Panc1 (cell line): ENCODE measurements around the gene TNIK.

ENCODE experiments used
- CTCF ChIP-seq: fragments of 450-650 bp; IDR thresholded peaks from 2 replicates; pipeline ENCODE4 v1.5.1; 2017; ENCODE audit warnings: mild to moderate bottlenecking
- REST ChIP-seq, 2 experiments: IDR thresholded peaks; 2 replicates each; pipeline ENCODE4 v1.6.1; 2011 to 2012; ENCODE audit warnings: low read depth in 2 of 2, control low read depth in 1 of 2, low read length in 1 of 2, mild to moderate bottlenecking in 1 of 2, moderate library complexity in 1 of 2; ENCODE audit not compliant: insufficient read depth in 1 of 2
- SIN3A ChIP-seq: IDR thresholded peaks from 2 replicates; pipeline ENCODE4 v1.6.1; 2012; ENCODE audit warnings: low read depth, mild to moderate bottlenecking, low read length, moderate library complexity, borderline replicate concordance; ENCODE audit not compliant: insufficient read depth

- TF ChIP-seq SIN3A (no peak), CTCF (no peak), REST (IDR thresholded peaks at IDR 0.05; ENCODE audit: insufficient read depth in 1 of 2, low read depth in 2 of 2, low read length in 1 of 2) (no peak)
Observed at GRCh38 chr3:171206283-171206682, 253.9 kb downstream of the TNIK start.
